Karpas-422 (cell line): Measurements from ENCODE around the gene SLC35A4. TPM values are rescaled to one million over a fixed set of nuclear protein-coding genes. Genes with fewer than 3 reads are reported as not detected.

Source experiments
- DNase-seq: peaks from one replicate; pipeline ENCODE4 v3.0.0-alpha.2; 2015
- H2AFZ ChIP-seq: fragments of 200-600 bp; sonication (generic); 2 replicates; pipeline ENCODE4 v1.6.1; 2014; ENCODE audit warnings: antibody characterized with exemption, low read length, mixed read lengths
- H3K27ac ChIP-seq: fragments of 200-600 bp; sonication (generic); 2 replicates; pipeline ENCODE4 v1.5.1; 2014; ENCODE audit warnings: mild to moderate bottlenecking, low read length, moderate library complexity
- H3K27me3 ChIP-seq: fragments of 200-600 bp; sonication (generic); 2 replicates; pipeline ENCODE4 v1.6.1; 2014; ENCODE audit warnings: low read length, mixed read lengths
- H3K36me3 ChIP-seq: fragments of 200-600 bp; sonication (generic); 2 replicates; pipeline ENCODE4 v1.6.1; 2014; ENCODE audit warnings: low read length, mixed read lengths; ENCODE audit not compliant: insufficient read depth
- H3K4me1 ChIP-seq: fragments of 200-600 bp; sonication (generic); 2 replicates; pipeline ENCODE4 v1.6.1; 2014; ENCODE audit warnings: mild to moderate bottlenecking, low read length, mixed read lengths
- H3K4me2 ChIP-seq: fragments of 200-600 bp; sonication (generic); 2 replicates; pipeline ENCODE4 v1.6.1; 2014; ENCODE audit warnings: low read length, low read depth, mild to moderate bottlenecking; ENCODE audit not compliant: poor library complexity, severe bottlenecking
- H3K4me3 ChIP-seq: fragments of 200-600 bp; sonication (generic); 2 replicates; pipeline ENCODE4 v1.5.1; 2014; ENCODE audit warnings: mild to moderate bottlenecking, antibody characterized with exemption, low read length, mixed read lengths
- H3K79me2 ChIP-seq: fragments of 200-600 bp; sonication (generic); 2 replicates; pipeline ENCODE4 v1.6.1; 2014; ENCODE audit warnings: mild to moderate bottlenecking, low read length, mixed read lengths
- H3K9ac ChIP-seq: fragments of 200-600 bp; sonication (generic); 2 replicates; pipeline ENCODE4 v1.6.0; 2014; ENCODE audit warnings: low read length
- H3K9me2 ChIP-seq: fragments of 200-600 bp; sonication (generic), shearing (Covaris generic); replicated peaks from 2 replicates; pipeline ENCODE4 v1.6.0; 2014; ENCODE audit warnings: mild to moderate bottlenecking, low read length, moderate library complexity; ENCODE audit not compliant: insufficient read depth
- H3K9me3 ChIP-seq: fragments of 300-700, 200-600 bp; sonication (generic); 2 replicates; pipeline ENCODE4 v1.6.1; 2014; ENCODE audit warnings: low read length, mixed read lengths
- H4K20me1 ChIP-seq: fragments of 200-600 bp; sonication (generic); 2 replicates; pipeline ENCODE4 v1.6.1; 2014; ENCODE audit warnings: mild to moderate bottlenecking, antibody characterized with exemption, low read length, low read depth; ENCODE audit not compliant: insufficient read depth
- total RNA-seq: library from RNA; depleted of rRNA; stranded (reverse); fragments of >200 nt; shearing (Covaris generic); gene quantifications from 2 replicates; pipeline ENCODE4 v1.2.3, GENCODE V29; 2014; ENCODE audit warnings: low replicate concordance; rRNA removed

SLC35A4 gene
- 19.0 and 33.5 TPM in 2 replicates for total RNA-seq

GRCh38 chr5:140564196-140565023 is at the start of gene SLC35A4, which contains the start of gene APBB3:
Gene SLC35A4 (plus strand): TSS chr5:140564828. CDS start chr5:140567170, 2,342 bp downstream.
Gene APBB3 (minus strand): TSS chr5:140564598. CDS start chr5:140564245, 353 bp downstream.
- H3K9me3 ChIP-seq, result no peaks in the 10 kb centered on the region
- peak within 1 kb of the TSS; percentile 51; the same call in 1 of the 2 replicates for H3K27ac ChIP-seq
- H3K9me2 ChIP-seq, result no peaks in the 10 kb centered on the region
- peak; percentile 99 for DNase-seq
- H3K4me1 ChIP-seq, result peaks cover 29% of the 10 kb centered on the region
- no peaks in the 10 kb centered on the region for H3K36me3 ChIP-seq
- peak within 1 kb of the TSS; percentile 60; the same call in 1 of the 2 replicates for H2AFZ ChIP-seq
- H3K4me2 ChIP-seq, result peak within 1 kb of the TSS; percentile 89
- H3K4me3 ChIP-seq, result peak within 1 kb of the TSS; percentile 86
- peak within 1 kb of the TSS; percentile 85 for H3K9ac ChIP-seq
- peaks cover 42% of the 10 kb centered on the region for H3K79me2 ChIP-seq
- H4K20me1 ChIP-seq, result no peaks in the 10 kb centered on the region
- no peaks in the 10 kb centered on the region for H3K27me3 ChIP-seq

GRCh38 chr5:140524003-140524402 is 40.6 kb upstream of the SLC35A4 start:
- H3K36me3 ChIP-seq, result peaks cover 44% of the 10 kb centered on the region; the same call in 1 of the 2 replicates
- peaks cover 8% of the 10 kb centered on the region; the same call in 1 of the 2 replicates for H3K79me2 ChIP-seq
- no peaks in the 10 kb centered on the region for H4K20me1 ChIP-seq
- H2AFZ ChIP-seq, result no peak overlapping the region
- no peaks in the 10 kb centered on the region for H3K4me1 ChIP-seq
- H3K27ac ChIP-seq, result no peak overlapping the region
- no peak overlapping the region for H3K4me2 ChIP-seq
- no peak overlapping the region for H3K9ac ChIP-seq
- no peak for DNase-seq
- no peak overlapping the region for H3K4me3 ChIP-seq
- H3K9me2 ChIP-seq, result no peaks in the 10 kb centered on the region
- no peaks in the 10 kb centered on the region for H3K9me3 ChIP-seq
- H3K27me3 ChIP-seq, result no peaks in the 10 kb centered on the region

- no peak for DNase-seq
- Histone ChIP-seq H3K4me2 (no peak overlapping the region), H3K79me2 (peaks cover 3% of the 10 kb centered on the region; the same call in 1 of the 2 replicates), H3K9ac (no peak overlapping the region), H2AFZ (no peak overlapping the region), H3K9me3 (no peaks in the 10 kb centered on the region), H3K9me2 (no peaks in the 10 kb centered on the region), H4K20me1 (no peaks in the 10 kb centered on the region), H3K36me3 (peaks cover 61% of the 10 kb centered on the region; the same call in 1 of the 2 replicates), H3K27ac (no peak overlapping the region), H3K27me3 (no peaks in the 10 kb centered on the region), H3K4me1 (no peaks in the 10 kb centered on the region), H3K4me3 (no peak overlapping the region)
Measured at GRCh38 chr5:140540227-140540626, 24.4 kb upstream of the SLC35A4 start.

GRCh38 chr5:140542972-140543371 is 21.7 kb upstream of the SLC35A4 start:
- H3K36me3 ChIP-seq, result peaks cover 50% of the 10 kb centered on the region; the same call in 1 of the 2 replicates
- H3K27me3 ChIP-seq, result no peaks in the 10 kb centered on the region
- no peak overlapping the region for H2AFZ ChIP-seq

GRCh38 chr5:140544986-140545385 is 19.6 kb upstream of the SLC35A4 start:
- H3K27ac ChIP-seq, result no peak overlapping the region
- H3K4me1 ChIP-seq, result peaks cover 24% of the 10 kb centered on the region
- DNase-seq, result no peak
- no peak overlapping the region for H2AFZ ChIP-seq
- H3K9me2 ChIP-seq, result no peaks in the 10 kb centered on the region
- no peak overlapping the region for H3K9ac ChIP-seq
- H3K36me3 ChIP-seq, result peaks cover 53% of the 10 kb centered on the region
- no peak overlapping the region for H3K4me2 ChIP-seq
- H3K27me3 ChIP-seq, result no peaks in the 10 kb centered on the region
- no peaks in the 10 kb centered on the region for H3K9me3 ChIP-seq
- H4K20me1 ChIP-seq, result no peaks in the 10 kb centered on the region
- no peak overlapping the region for H3K4me3 ChIP-seq
- peaks cover 15% of the 10 kb centered on the region for H3K79me2 ChIP-seq

More at GRCh38 chr5:140542972-140543371, 21.7 kb upstream of the SLC35A4 start:
- Histone ChIP-seq H4K20me1 (no peaks in the 10 kb centered on the region), H3K4me2 (no peak overlapping the region), H3K79me2 (peaks cover 1% of the 10 kb centered on the region; the same call in 1 of the 2 replicates), H3K9me2 (no peaks in the 10 kb centered on the region), H3K9ac (no peak overlapping the region), H3K9me3 (no peaks in the 10 kb centered on the region), H3K4me3 (no peak overlapping the region), H3K27ac (no peak overlapping the region), H3K4me1 (peaks cover 10% of the 10 kb centered on the region)
- no peak for DNase-seq

GRCh38 chr5:140545606-140546005 is 19.0 kb upstream of the SLC35A4 start:
- DNase-seq, result no peak
- H3K9me2 ChIP-seq, result no peaks in the 10 kb centered on the region
- H3K9me3 ChIP-seq, result no peaks in the 10 kb centered on the region
- H3K36me3 ChIP-seq, result peaks cover 52% of the 10 kb centered on the region
- H3K27me3 ChIP-seq, result no peaks in the 10 kb centered on the region
- peaks cover 15% of the 10 kb centered on the region for H3K79me2 ChIP-seq
- H3K4me2 ChIP-seq, result no peak overlapping the region
- peaks cover 24% of the 10 kb centered on the region for H3K4me1 ChIP-seq
- no peak overlapping the region for H2AFZ ChIP-seq
- no peak overlapping the region for H3K9ac ChIP-seq
- H3K4me3 ChIP-seq, result no peak overlapping the region
- H3K27ac ChIP-seq, result no peak overlapping the region
- H4K20me1 ChIP-seq, result no peaks in the 10 kb centered on the region

- Histone ChIP-seq H3K4me3 (no peak overlapping the region), H3K9me2 (no peaks in the 10 kb centered on the region), H3K9ac (peak overlapping the region; percentile 22; the same call in 1 of the 2 replicates), H2AFZ (no peak overlapping the region), H3K27ac (no peak overlapping the region), H3K9me3 (no peaks in the 10 kb centered on the region), H3K36me3 (peaks cover 46% of the 10 kb centered on the region), H4K20me1 (no peaks in the 10 kb centered on the region), H3K4me2 (peak overlapping the region; percentile 68), H3K27me3 (no peaks in the 10 kb centered on the region), H3K4me1 (peaks cover 24% of the 10 kb centered on the region), H3K79me2 (peaks cover 24% of the 10 kb centered on the region)
- DNase-seq, result no peak
Measured at GRCh38 chr5:140546851-140547507, 17.6 kb upstream of the SLC35A4 start.
